ENCODE data around the gene GPATCH4. TPM values are rescaled to one million over a fixed set of nuclear protein-coding genes. Genes with fewer than 3 reads are reported as not detected.

GPATCH4 gene
- total RNA-seq, 1 experiment from 2014 or later: 53.5 TPM

GRCh38 chr1:156645056-156645455, 43.8 kb upstream of the GPATCH4 start:
- H3K4me1 ChIP-seq: no peaks in the 10 kb centered on the region
- no peaks in the 10 kb centered on the region for H3K9me3 ChIP-seq
- no peak for DNase-seq
- no peak for TF ChIP-seq CTCF (IDR thresholded peaks at IDR 0.05; ENCODE audit: insufficient read depth in 1 of 2, low read depth in 1 of 2, low read length in 1 of 2, severe bottlenecking in 1 of 2, unreplicated experiment in 1 of 2)
- Mint-ChIP-seq H3K4me3 (ENCODE audit: unreplicated experiment) (no peak overlapping the region), H3K9me3 (ENCODE audit: unreplicated experiment) (no peaks in the 10 kb centered on the region), H3K4me1 (ENCODE audit: low read depth, unreplicated experiment) (no peaks in the 10 kb centered on the region), H3K27me3 (ENCODE audit: insufficient read depth, unreplicated experiment) (peaks cover 4% of the 10 kb centered on the region), H3K27ac (ENCODE audit: unreplicated experiment) (no peak overlapping the region), H3K36me3 (ENCODE audit: insufficient read depth, unreplicated experiment) (no peaks in the 10 kb centered on the region)
- POLR2A ChIA-PET: no interaction called here
- CTCF ChIA-PET: no interaction called here
- BruUV-seq (replicated peaks): no TSS peak
- no peak overlapping the region for H3K4me3 ChIP-seq (ENCODE audit: low read depth, low read length)
- H3K36me3 ChIP-seq (ENCODE audit: control insufficient read depth, insufficient read depth, low read length): no peaks in the 10 kb centered on the region
- intact Hi-C loops (cut with micrococcal nuclease; ENCODE audit: unreplicated experiment): no loop called here
- no peaks in the 10 kb centered on the region for H3K27me3 ChIP-seq (replicated peaks; ENCODE audit: control insufficient read depth, insufficient read depth, low read length)

GRCh38 chr1:156644640-156645039, 43.4 kb upstream of the GPATCH4 start:
- H3K4me1 ChIP-seq: no peaks in the 10 kb centered on the region
- no peak overlapping the region for H3K27ac Mint-ChIP-seq (ENCODE audit: unreplicated experiment)
- peaks cover 4% of the 10 kb centered on the region for H3K27me3 Mint-ChIP-seq (ENCODE audit: insufficient read depth, unreplicated experiment)
- CTCF ChIA-PET: no interaction called here
- POLR2A ChIA-PET: no interaction called here
- no peaks in the 10 kb centered on the region for H3K36me3 Mint-ChIP-seq (ENCODE audit: insufficient read depth, unreplicated experiment)
- H3K4me3 ChIP-seq (ENCODE audit: low read depth, low read length): no peak overlapping the region
- H3K9me3 ChIP-seq: no peaks in the 10 kb centered on the region
- no peaks in the 10 kb centered on the region for H3K4me1 Mint-ChIP-seq (ENCODE audit: low read depth, unreplicated experiment)
- DNase-seq: no peak
- H3K36me3 ChIP-seq (ENCODE audit: control insufficient read depth, insufficient read depth, low read length): no peaks in the 10 kb centered on the region
- no peak overlapping the region for H3K4me3 Mint-ChIP-seq (ENCODE audit: unreplicated experiment)
- TF ChIP-seq CTCF (IDR thresholded peaks at IDR 0.05; ENCODE audit: insufficient read depth in 1 of 2, low read depth in 1 of 2, low read length in 1 of 2, severe bottlenecking in 1 of 2, unreplicated experiment in 1 of 2): no peak
- no peaks in the 10 kb centered on the region for H3K27me3 ChIP-seq (replicated peaks; ENCODE audit: control insufficient read depth, insufficient read depth, low read length)
- intact Hi-C loops (cut with micrococcal nuclease; ENCODE audit: unreplicated experiment): no loop called here
- no peaks in the 10 kb centered on the region for H3K9me3 Mint-ChIP-seq (ENCODE audit: unreplicated experiment)
- no TSS peak for BruUV-seq (replicated peaks)

GRCh38 chr1:156644146-156644545, 42.9 kb upstream of the GPATCH4 start:
- intact Hi-C loops (cut with micrococcal nuclease; ENCODE audit: unreplicated experiment): no loop called here

More at GRCh38 chr1:156644146-156644545, 42.9 kb upstream of the GPATCH4 start:
- Histone ChIP-seq H3K27me3 (replicated peaks; ENCODE audit: control insufficient read depth, insufficient read depth, low read length) (no peaks in the 10 kb centered on the region), H3K36me3 (ENCODE audit: control insufficient read depth, insufficient read depth, low read length) (no peaks in the 10 kb centered on the region), H3K4me1 (no peaks in the 10 kb centered on the region), H3K9me3 (no peaks in the 10 kb centered on the region), H3K4me3 (ENCODE audit: low read depth, low read length) (no peak overlapping the region)
- CTCF ChIA-PET: interaction anchor here (1.2 kb wide), 1 partner anchor 20 kb away, joined by 4 read pairs; no protein-coding TSS in a partner anchor
- no peak for TF ChIP-seq CTCF (IDR thresholded peaks at IDR 0.05; ENCODE audit: insufficient read depth in 1 of 2, low read depth in 1 of 2, low read length in 1 of 2, severe bottlenecking in 1 of 2, unreplicated experiment in 1 of 2)
- BruUV-seq (replicated peaks): no TSS peak
- POLR2A ChIA-PET: no interaction called here
- Mint-ChIP-seq H3K27me3 (ENCODE audit: insufficient read depth, unreplicated experiment) (peaks cover 4% of the 10 kb centered on the region), H3K9me3 (ENCODE audit: unreplicated experiment) (no peaks in the 10 kb centered on the region), H3K36me3 (ENCODE audit: insufficient read depth, unreplicated experiment) (no peaks in the 10 kb centered on the region), H3K4me3 (ENCODE audit: unreplicated experiment) (no peak overlapping the region), H3K4me1 (ENCODE audit: low read depth, unreplicated experiment) (no peaks in the 10 kb centered on the region), H3K27ac (ENCODE audit: unreplicated experiment) (no peak overlapping the region)
- no peak for DNase-seq

Data from Caco-2 (cell line).